SU-DHL-6 (cell line): ENCODE data around the gene TTLL11.

Experiments
- EZH2phosphoT487 ChIP-seq: fragments of 200-600 bp; sonication (generic), shearing (Covaris generic); conservative IDR thresholded peaks from 2 replicates; pipeline ENCODE4 v1.6.1; 2018; ENCODE audit warnings: mild to moderate bottlenecking, antibody characterized with exemption, low read length, moderate library complexity, mixed read lengths
- TF ChIP-seq, protein P1 (sequence below): fragments of 200-600 bp; sonication (generic); IDR thresholded peaks from one replicate; pipeline ENCODE4 v1.5.1; 2017; ENCODE audit warnings: antibody characterized with exemption, mild to moderate bottlenecking, low read length, moderate library complexity; ENCODE audit not compliant: insufficient read depth, poor library complexity, severe bottlenecking

- TF ChIP-seq, protein P1, sequence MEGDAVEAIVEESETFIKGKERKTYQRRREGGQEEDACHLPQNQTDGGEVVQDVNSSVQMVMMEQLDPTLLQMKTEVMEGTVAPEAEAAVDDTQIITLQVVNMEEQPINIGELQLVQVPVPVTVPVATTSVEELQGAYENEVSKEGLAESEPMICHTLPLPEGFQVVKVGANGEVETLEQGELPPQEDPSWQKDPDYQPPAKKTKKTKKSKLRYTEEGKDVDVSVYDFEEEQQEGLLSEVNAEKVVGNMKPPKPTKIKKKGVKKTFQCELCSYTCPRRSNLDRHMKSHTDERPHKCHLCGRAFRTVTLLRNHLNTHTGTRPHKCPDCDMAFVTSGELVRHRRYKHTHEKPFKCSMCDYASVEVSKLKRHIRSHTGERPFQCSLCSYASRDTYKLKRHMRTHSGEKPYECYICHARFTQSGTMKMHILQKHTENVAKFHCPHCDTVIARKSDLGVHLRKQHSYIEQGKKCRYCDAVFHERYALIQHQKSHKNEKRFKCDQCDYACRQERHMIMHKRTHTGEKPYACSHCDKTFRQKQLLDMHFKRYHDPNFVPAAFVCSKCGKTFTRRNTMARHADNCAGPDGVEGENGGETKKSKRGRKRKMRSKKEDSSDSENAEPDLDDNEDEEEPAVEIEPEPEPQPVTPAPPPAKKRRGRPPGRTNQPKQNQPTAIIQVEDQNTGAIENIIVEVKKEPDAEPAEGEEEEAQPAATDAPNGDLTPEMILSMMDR = no peak
- TF ChIP-seq EZH2phosphoT487 = no peak
These were observed 150.8 kb downstream of the TTLL11 start for GRCh38 chr9:121942313-121942712.
